ENCODE results near the gene AMOT. TPM values are rescaled to one million over a fixed set of nuclear protein-coding genes. Genes with fewer than 3 reads are reported as not detected.

Gene AMOT
- total and polyA plus RNA-seq, 2 donors (not counting 1 experiment from before 2014, with no cell fraction given) = 0.91 to 5.2 TPM

- Mint-ChIP-seq H3K4me3 (no peak overlapping the region), H3K4me1 (peaks cover 13% of the 10 kb centered on the region), H3K27ac (no peak overlapping the region), H3K27me3 (no peaks in the 10 kb centered on the region), H3K9me3 (ENCODE audit: insufficient read depth) (no peaks in the 10 kb centered on the region)
- Histone ChIP-seq H3K9me3 (ENCODE audit: control extremely low read depth in 1 of 3, control insufficient read depth in 2 of 3, insufficient read depth in 1 of 3, low read length in 2 of 3) (no peaks in the 10 kb centered on the region), H3K36me3 (replicated peaks in 1 of 2; ENCODE audit: control extremely low read depth in 1 of 2, control insufficient read depth in 1 of 2, extremely low read depth in 1 of 2, insufficient read depth in 2 of 2, low read length in 1 of 2) (no peaks in the 10 kb centered on the region), H3K79me2 (ENCODE audit: control insufficient read depth, insufficient read depth, low read length) (no peaks in the 10 kb centered on the region), H2AFZ (ENCODE audit: insufficient read depth, low read depth, low read length, poor library complexity, severe bottlenecking) (no peak overlapping the region), H3K27me3 (replicated peaks in 1 of 4; ENCODE audit: control extremely low read depth in 1 of 4, control insufficient read depth in 3 of 4, insufficient read depth in 4 of 4, low read length in 3 of 4) (no peaks in the 10 kb centered on the region), H3K9ac (ENCODE audit: low read length) (no peak overlapping the region), H3K4me1 (ENCODE audit: control insufficient read depth in 2 of 2, insufficient read depth in 2 of 2, low read length in 2 of 2) (peaks cover 6 to 9% of the 10 kb centered on the region in 2 donors), H4K20me1 (ENCODE audit: control insufficient read depth, insufficient read depth, low read length, poor library complexity, severe bottlenecking) (no peaks in the 10 kb centered on the region), H3K4me3 (ENCODE audit: control extremely low read depth in 1 of 5, extremely low read depth in 1 of 5, insufficient read depth in 1 of 5, low read depth in 2 of 5, low read length in 4 of 5) (no peak overlapping the region), H3K27ac (ENCODE audit: low read length in 2 of 2) (no peak overlapping the region), H3K4me2 (replicated peaks; ENCODE audit: low read depth, low read length, poor library complexity, severe bottlenecking) (no peak overlapping the region)
- no CpG with 5 or more reads among the region's 3 CpGs for WGBS (ENCODE audit: insufficient coverage)
- no peak for ATAC-seq (ENCODE audit: low read depth)
- CTCF ChIA-PET = no interaction called here
- POLR2A ChIA-PET = no interaction called here
- TF ChIP-seq, protein P1, sequence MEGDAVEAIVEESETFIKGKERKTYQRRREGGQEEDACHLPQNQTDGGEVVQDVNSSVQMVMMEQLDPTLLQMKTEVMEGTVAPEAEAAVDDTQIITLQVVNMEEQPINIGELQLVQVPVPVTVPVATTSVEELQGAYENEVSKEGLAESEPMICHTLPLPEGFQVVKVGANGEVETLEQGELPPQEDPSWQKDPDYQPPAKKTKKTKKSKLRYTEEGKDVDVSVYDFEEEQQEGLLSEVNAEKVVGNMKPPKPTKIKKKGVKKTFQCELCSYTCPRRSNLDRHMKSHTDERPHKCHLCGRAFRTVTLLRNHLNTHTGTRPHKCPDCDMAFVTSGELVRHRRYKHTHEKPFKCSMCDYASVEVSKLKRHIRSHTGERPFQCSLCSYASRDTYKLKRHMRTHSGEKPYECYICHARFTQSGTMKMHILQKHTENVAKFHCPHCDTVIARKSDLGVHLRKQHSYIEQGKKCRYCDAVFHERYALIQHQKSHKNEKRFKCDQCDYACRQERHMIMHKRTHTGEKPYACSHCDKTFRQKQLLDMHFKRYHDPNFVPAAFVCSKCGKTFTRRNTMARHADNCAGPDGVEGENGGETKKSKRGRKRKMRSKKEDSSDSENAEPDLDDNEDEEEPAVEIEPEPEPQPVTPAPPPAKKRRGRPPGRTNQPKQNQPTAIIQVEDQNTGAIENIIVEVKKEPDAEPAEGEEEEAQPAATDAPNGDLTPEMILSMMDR (IDR thresholded peaks at IDR 0.05) = no peak
- no peak for TF ChIP-seq EZH2 (IDR thresholded peaks at IDR 0.05; ENCODE audit: borderline replicate concordance, insufficient read depth, low read depth, low read length, poor library complexity, severe bottlenecking)
- no peak for DNase-seq
- intact Hi-C loops (cut with micrococcal nuclease) = loop anchor here (10.0 kb wide), 1 partner anchor 857 kb away; the partner anchor contains the start of gene TRPC5OS
Measured at GRCh38 chrX:112731793-112732192, 108.8 kb downstream of the AMOT start.

Small RNA genes lying within 50 kb of the gene (small RNA-seq; reads per million reads assigned to genes)
- gene RN7SL266P (ENCODE audit: insufficient read length, low read depth, low replicate concordance) = not detected

Other genes starting within 250 kb of the AMOT start
- not detected in 2 replicates for gene LHFPL1, start 160.9 kb downstream of the AMOT start, total RNA-seq
- gene LHFPL1, start 160.9 kb downstream of the AMOT start, polyA plus RNA-seq = not detected in 2 replicates

Data from B cell (primary cell).